ENCODE data around the gene PTGDS.

Gene PTGDS

DNA sequence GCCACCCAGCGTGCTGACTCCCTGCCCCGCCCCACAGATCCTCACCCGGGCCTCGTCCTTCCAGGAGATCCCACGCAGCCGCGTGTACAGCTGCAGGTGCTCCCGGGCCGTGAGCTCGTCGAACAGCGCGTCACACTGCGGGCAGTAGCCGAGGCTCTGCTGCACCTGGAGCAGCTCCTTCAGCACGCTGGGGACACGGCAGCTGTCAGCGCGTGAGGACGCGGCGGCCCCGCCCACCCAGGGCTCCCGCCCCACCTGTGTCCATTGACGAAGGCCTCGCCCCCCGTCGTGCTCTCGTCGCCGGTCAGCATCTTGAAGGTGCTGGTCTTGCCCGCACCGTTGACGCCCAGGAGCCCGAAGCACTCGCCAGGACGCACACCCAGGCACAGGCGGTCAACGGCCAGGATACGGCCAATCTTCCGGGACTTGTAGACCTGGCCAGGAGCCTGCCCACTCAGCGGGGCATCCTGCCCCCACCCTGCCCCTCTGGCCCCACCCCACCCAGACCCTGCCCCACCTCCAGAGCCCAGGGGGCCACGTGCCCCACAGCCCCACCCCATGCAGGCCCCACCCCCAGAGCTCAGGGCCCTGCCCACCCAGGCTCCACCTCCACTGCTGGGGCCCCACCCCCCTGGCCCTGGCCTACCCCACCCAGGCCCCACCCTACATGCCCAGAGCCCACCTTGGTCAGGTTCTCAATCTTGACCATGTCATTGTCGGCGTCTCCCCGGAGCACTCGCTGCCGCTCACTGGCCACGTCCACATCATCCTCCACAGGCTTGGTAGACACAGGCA is 32.8 kb downstream of the PTGDS start:
- no peak for DNase-seq (ENCODE audit: low read depth)

DNA sequence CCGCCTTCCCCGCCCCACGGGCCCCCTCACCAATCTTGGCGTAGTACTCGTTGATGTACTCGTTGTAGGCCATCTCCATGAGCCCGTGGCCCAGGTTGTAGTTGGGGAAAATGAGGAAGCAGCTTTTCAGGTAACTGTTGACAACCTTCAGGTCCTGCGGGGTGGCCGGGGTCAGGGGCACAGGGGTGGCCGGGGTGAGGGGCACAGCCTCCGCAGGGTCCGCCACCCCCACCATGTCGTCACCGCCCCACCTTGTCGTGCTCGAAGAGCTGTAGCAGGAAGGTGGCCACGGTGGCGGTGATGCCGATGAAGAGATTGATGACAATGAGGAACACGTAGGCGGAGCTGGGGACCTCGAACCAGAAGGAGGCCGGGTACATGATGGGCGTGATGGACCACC is 33.9 kb downstream of the PTGDS start:
- DNase-seq (ENCODE audit: low read depth) = no peak

DNA sequence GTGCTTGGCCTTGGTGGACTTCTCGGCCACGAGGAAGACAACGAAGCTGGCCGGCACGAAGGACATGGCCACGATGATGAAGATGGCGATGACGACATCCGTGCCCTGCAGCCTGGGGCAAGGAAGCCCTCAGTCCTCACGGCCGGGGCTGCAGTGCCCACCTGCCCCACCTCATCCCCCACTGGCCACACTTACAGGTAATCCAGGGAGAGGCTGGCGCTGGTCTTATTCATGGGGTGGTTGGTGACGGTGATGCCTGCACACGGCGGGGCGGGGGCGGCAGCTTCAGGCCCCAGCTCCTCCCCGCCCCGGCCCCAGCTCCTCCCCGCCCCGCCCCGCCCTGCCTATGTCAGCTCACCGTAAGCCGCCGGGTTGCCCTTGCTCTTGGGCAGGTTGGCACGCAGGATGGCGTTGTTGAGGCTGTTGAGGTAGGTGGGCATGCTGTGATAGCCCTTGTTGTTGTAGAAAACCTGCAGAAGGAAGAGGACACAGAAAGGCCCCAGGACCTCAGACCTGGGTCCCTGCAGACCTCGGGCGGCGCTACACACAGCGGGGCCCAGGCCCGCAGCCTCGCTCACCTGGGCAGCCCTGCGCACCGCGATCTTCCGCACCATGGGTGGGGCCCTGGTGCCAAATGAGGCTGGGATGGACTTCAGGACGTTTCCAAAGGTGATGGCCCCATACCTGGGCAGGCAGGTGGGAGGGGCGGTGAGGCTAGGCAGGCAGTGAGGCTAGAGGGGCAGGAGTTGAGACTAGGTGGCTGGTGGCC is 34.8 kb downstream of the PTGDS start:
- DNase-seq (ENCODE audit: low read depth) = no peak

DNA sequence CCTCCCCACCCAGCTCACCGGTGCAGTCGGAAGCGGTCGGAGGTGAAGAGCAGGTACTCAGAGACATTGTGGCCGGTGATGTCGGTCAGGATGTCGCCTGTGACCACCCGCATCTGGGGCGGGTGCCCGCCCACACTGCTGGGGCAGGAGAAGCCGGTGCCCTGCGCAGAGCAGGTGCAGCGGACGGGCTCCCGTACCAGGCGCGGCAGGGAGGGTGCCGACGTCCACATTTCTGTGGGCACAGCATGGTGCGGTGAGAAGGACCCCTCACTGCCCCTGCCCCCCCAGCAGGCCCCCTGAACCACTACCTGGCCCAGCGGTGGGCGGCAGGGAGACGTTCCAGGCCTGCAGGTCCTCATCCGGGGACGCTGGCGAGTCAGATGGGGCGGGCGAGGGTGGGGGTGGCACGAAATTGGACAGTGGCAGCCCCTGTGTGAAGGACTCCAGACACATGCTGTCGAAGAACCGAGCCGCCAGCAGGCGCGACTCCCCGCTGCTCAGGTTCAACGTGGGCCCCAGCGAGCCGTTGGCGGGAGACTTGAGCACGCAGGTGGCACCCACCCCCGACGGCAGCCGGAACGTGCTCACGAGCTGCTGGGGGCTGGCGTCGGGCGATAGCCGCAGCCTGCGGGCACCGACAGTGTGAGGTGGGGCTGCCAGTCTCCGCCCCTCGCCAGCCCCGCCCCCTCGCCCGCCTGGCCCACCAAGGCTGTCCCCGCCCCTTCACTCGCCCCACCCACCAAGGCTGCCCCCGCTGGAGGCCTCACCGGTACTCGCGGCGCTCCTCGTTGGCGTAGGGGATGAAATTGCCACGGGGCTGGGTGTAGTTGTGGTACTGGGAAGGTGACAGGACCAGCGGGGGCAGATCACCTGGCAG is 35.6 kb downstream of the PTGDS start:
- no peak for DNase-seq (ENCODE audit: low read depth)

DNA sequence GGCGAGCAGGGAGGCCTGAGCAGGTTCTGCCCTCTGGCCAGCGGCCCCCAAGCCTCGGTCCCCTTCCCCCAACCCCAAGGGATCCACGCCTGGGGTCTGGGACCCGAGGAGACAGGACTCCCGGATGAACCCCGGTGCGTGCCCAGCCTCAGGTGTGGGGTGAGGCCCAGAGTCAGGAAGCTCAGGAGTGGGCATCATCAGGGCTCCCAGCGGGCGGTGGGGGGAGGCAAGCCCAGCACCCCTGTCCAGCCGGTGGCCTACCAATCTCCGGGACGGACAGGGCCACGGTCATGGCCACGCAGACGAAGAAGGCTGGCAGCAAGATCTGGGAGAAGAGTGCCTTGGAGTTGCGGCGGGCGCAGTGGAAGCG is 36.3 kb downstream of the PTGDS start:
- DNase-seq (ENCODE audit: low read depth) = no peak

DNA sequence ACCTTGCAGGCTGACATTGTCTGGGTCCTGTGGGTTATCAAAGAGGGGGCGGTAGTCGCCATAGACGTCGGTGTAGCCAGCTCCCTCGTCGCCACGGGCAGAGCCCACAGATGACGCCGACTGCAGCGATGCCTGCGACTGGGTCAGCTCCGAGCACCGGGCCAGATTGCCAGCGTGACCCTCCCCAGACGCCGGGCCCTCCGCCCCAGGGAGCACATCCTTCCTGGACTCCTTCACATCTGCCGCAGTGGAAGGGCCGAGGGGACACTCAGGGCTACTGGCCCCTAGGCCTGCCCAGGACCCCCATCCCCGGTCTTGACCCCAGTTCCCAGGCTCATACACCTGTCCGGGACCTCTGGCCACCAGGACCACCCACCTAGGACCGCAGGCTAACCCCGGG is 36.9 kb downstream of the PTGDS start:
- no peak for DNase-seq (ENCODE audit: low read depth)

DNA sequence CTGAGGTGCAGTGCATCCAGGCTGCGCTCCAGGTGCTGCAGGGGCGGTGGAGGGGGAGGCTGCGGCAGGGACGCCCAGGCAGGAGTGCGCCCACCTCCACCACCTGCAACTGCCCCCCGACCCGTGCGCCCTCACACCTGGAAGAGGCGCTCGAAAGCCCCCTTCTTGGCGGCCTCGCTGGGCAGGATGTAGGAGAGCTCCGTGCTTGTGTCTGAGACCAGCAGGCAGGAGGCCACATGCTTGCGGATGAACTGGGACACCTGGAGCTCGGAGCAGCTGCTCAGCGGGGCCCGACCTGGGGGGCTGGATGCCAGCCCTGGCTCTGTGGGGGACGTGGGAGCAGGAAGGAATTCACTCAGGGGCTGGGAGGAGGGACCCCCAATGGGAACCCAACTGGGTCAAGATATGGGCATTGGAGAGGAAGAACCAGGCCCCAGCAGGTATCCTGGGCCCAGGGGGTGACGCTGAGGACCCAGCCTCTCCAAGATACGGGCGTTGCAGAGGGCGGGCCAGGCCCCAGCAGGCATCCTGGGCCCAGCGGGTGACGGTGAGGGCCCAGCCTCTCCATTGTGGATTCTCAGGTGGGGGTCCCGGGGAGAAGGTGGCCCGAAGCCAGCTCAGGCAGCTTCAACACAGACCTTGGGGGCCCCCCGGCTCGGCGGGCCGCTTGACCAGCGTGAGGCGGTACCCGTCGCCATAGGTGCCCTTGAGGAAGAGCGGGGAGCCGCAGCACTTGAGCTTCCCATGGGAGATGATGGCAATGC is 37.7 kb downstream of the PTGDS start:
- DNase-seq (ENCODE audit: low read depth) = no peak

DNA sequence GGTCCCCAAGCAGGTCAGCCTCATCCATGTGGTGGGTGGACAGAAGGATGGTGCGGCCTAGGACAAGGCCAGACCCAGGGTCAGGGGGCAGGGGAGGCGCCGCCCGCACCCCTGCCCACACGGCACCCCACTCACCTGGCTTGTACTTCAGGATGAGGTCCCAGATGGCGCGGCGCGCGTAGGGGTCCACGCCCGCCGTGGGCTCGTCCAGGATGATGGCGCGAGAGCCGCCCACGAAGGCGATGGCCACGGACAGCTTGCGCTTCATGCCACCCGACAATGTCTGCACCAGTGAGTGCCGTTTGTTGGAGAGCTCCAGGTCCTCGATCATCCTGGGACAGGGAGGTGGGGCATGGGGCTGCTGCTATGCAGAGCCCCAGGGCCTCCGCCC is 38.2 kb downstream of the PTGDS start:
- DNase-seq (ENCODE audit: low read depth) = no peak

DNA sequence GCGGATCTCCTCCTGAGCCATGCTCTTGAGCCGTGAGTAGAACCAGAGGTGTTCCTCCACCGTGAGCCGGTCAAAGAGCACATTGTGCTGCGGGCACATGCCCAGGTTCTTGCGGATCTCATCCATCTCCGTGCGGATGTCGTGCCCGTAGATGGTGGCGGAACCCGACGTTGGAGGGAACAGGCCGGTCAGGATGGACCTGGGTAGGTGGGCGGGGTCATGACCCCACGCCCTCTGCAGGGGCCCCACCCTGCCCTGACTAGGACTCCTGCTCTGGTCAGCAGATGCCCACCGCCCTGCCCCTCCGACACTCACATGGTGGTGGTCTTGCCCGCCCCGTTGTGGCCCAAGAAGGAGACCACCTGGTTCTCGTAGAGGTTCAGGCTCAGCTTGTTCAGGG is 38.7 kb downstream of the PTGDS start:
- no peak for DNase-seq (ENCODE audit: low read depth)

DNA sequence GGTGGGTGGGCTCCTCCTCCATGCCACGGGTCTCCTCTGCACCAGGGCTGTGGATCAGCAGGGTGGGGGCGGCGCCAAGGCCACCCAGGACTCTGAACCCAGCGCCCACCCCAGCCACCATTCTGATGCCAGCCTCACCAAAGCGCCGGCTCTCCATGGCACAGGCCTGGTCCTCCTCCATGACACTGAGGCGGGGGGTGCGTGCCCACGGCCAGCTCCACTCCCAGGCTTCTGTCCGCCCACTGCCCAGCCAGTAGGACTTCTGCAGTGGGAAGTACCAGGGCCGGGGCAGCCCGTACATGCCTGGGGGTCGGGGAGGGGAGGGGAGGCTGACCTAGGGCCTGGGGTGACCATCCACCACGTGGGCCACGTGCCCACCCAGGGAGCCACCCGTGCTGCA is 39.1 kb downstream of the PTGDS start:
- DNase-seq (ENCODE audit: low read depth) = no peak

DNA sequence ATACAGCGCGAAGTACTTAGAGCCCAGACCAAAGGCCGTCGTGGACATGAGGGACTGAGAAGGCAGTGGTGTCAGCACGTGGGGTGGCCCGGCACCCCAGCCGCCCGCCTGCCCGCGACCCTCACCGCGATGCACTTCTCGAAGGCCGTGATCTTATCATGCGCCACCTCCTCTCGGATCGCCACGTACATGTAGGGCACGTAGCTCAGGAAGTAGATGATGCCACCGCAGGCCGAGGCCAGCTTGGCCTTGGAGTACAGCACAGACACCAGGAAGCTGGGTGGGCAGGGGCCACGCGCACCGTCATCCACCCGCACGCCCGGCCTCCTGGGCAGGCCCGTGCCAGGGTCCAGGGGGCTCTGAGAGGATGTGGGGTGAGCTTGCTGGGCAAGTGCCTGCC is 39.8 kb downstream of the PTGDS start:
- no peak for DNase-seq (ENCODE audit: low read depth)

DNA sequence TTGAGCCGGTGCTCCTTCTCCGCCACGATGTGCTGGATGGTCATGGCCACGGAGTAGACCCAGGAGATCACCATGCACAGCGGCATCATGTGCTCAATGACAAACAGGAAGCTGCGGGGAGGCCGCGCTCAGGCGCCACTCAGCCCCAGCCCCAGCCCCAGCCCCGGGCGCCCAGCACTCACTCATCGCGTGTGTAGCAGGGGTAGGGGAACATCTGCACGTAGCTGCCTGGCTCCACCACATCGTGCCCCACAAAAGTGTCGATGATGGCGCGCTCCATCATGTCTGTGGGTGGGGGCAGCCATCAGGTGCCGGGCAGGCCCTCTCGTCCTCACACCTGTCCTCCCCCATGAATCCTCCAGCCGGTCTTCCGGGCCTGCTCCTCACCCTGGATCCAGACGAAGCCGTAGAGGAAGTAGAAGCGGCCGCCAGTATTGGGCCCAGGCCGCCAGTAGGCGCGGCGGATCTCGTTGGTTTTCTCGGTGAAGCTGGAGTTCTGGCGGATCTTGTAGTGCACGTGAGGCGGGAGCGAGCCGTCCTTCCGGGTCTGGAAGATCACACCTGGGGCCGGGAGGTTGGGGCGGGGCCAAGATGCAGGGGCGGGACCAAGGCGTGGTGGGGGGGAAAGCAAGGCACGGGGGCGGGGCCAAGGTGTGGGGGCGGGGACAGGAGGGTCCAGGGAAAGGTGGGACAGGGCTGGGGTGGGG is 40.6 kb downstream of the PTGDS start:
- DNase-seq (ENCODE audit: low read depth) = no peak

DNA sequence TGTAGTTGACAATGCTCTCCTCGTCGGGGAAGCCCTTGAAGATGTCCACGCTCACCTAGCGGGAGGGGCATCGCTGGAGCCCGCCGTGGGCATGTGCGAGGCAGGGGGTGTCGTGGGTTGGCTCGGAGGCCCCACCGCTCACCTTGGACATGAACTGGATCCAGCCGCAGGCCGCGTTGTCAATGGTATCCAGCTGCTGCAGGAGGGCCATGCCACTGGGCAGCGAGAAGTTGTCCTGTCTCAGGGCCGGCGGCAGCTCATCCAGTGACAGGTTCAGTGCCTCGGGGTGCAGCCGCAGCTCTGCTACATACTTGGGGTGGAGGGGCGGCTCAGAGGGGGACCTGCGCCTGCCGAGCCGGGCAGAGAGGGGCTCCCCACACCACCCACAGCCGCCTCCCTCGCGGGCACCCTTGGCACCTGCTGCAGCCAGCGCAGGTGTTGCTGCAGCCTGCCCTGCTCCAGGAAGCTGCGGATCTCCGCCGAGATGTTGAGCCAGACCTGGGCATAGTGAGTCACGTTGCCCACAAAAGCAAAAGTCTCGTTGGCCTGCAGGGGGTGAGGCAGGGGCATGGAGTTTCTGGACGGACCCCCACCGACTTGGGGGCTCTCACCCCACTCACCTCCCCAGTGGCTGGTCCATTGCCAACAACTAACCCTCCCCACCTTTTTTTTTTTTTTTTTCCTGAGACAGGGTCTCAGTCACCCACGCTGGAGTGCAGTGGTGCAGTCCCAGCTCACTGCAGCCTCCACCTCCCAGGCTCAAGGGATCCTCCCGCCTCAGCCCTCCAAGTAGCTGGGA is 41.7 kb downstream of the PTGDS start:
- no peak for DNase-seq (ENCODE audit: low read depth)

DNA sequence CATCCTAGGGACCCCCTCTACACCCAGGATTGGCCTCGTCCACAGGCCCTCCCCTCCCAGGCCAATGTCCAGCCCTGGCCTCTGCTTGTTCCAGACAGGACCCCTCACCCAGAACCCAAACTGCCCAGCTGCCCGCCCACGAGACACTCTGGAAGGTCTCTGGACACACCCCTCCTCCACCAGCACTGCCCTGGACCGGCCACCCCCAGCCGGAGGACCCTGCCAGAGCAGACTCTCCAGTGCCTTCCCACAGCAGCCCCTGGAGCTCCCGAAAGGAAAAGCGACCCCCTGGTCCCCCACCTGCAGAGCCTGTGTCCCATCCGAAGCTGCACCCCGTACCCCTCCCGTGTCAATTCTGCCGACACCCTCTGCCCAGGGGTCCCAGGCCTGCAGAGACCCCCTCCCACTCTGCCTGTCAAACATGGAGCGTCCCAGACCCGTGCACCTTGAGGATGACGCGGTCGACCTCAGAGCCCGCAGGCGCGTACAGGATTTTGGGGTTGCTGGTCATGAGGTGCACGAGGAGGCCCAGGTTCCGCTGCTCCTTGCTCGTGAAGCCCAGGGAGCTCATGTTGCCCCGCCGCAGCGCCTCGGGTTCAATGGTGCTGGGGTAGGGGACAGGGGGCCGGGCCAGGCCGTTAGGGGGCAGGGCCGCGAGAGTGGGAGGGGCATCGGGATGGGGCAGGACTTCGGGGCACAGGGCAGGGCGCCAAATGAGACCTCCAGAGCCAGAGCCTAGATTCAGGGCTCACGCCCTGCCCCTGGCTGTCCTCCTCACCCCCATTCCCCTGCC is 42.8 kb downstream of the PTGDS start:
- no peak for DNase-seq (ENCODE audit: low read depth)

DNA sequence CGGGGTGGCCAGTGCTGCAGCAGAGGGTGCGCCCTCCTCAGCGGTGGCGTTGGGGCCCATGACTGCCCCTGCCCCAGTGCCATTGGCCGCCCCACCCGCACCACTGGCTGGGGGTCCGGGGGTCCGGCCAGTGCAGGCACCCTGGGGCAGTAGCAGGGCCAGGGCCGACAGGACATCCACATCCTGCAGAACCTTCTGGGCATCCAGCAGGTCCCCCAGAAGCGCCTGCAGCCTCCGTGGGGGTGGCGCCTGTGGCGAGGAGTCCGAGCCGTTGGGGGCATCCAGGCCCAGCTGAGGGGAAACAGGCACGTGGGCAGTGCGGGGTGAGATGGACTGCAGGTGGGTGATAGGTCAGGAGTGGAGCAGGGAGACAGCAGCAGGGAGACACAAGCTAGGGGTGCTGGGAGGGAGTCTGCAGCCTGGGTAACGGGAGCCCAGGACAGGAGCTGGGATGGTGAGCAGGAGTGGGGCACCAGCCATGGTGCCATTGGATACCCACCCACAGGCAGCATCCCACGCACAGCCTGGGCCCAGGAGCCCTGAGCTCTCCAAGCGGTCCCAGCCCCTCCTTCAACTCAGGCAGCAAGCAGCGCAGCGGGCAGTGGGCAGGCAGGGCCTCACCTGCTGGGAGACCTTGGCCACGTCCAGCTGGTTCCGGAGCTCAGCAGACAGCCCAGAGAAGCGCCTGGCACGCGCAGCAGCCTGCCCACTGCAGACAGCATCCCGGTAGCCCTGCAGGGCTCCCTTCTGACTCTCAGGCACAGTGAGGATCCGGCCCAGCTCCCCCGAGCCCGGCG is 43.7 kb downstream of the PTGDS start:
- no peak for DNase-seq (ENCODE audit: low read depth)

DNA sequence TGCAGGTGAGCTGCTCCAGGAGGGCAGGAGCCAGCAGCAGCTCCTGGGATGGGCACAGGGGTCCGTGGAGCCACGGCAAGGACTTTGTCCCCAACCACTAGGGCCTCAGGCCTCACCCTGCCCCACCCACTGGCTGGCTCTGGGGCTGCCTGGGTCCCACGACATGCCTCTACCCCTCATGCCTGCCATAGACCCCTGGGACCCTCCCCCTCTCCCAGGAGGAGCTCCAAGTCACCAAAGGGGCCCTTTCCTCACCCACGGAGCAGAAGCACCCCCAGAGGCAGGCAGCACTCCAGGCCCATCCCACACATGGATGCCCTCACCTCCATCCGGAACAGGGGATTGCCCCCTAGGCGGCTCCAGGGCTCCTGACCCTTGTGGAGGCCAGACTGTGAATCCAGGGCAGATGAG is 44.3 kb downstream of the PTGDS start:
- no peak for DNase-seq (ENCODE audit: low read depth)

DNA sequence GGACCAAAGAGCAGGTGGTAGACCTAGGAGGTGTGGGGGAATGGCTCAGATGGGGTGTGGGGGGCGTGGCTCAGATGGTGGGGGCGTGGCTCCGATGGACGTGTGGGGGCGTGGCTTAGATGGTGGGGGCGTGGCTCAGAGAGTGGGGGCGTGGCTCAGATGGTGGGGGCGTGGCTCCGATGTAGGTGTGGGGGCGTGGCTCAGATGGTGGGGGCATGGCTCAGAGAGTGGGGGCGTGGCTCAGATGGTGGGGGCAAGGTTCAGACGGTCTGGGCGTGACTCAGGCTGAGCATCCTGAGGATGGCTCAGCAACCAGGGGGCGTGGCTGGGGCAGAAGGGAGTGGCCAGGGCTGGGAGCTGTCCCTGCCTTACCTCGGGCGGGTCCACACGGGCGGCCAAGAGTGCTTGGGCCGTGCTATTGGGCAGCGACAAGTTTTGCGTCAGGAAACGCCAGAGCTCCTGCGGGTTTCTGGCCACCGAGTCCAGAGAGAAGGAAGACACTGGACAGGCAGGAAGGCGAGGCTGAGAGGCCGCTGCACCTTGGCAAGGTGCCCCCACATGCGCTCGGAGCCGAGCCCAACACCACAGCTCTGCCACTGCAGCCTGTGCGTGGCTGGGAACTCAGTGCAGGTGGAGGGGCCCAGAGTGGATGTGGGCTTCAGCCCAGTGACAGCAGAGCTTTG is 44.8 kb downstream of the PTGDS start:
- no peak for DNase-seq (ENCODE audit: low read depth)

DNA sequence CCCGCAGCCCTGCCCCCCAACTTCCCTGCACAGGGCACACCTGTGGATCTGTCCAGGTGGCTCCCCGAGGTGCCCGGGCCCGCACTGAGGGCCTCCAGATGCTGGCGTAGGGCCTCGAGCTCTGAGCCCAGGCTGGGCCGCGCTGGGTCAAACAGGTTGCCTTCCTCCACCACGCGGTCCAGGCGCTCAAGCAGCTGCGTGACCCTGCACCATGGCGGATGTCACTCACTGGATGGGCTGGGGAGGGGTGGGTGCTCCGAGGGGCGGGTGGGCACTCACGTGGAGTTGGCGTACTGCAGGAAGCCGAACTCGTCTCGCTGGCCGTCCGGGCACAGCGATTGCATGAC is 45.3 kb downstream of the PTGDS start:
- no peak for DNase-seq (ENCODE audit: low read depth)

Data from GM04504 (cell line).